H9 (cell line): ENCODE measurements around the gene SULT2B1. TPM values are rescaled to one million over a fixed set of nuclear protein-coding genes. Genes with fewer than 3 reads are reported as not detected.

Source experiments
- DNase-seq: peaks from one replicate; pipeline ENCODE4 v3.0.0-alpha.2; 2017
- H2AFZ ChIP-seq: one replicate; pipeline ENCODE4 v1.6.1; 2013; ENCODE audit warnings: mild to moderate bottlenecking, low read length, control low read depth, moderate library complexity
- H2AK5ac ChIP-seq: 2 replicates; pipeline ENCODE4 v1.6.1; 2013; ENCODE audit warnings: low read length, control low read depth, mixed read lengths; ENCODE audit not compliant: insufficient read length
- H2BK120ac ChIP-seq: one replicate; pipeline ENCODE4 v1.6.1; 2013; ENCODE audit warnings: low read depth, mild to moderate bottlenecking, low read length, control low read depth, inconsistent platforms; ENCODE audit not compliant: poor library complexity, severe bottlenecking
- H2BK12ac ChIP-seq: 2 replicates; pipeline ENCODE4 v1.6.1; 2013; ENCODE audit warnings: low read length, control low read depth, mixed read lengths, low read depth; ENCODE audit not compliant: insufficient read length
- H2BK15ac ChIP-seq: 2 replicates; pipeline ENCODE4 v1.6.1; 2013; ENCODE audit warnings: low read depth, low read length, control low read depth
- H2BK20ac ChIP-seq: one replicate; pipeline ENCODE4 v1.6.1; 2013; ENCODE audit warnings: low read depth, mild to moderate bottlenecking, low read length, control low read depth, inconsistent platforms; ENCODE audit not compliant: poor library complexity, severe bottlenecking
- H2BK5ac ChIP-seq: 2 replicates; pipeline ENCODE4 v1.6.1; 2013; ENCODE audit warnings: low read length, control low read depth, mixed read lengths; ENCODE audit not compliant: insufficient read length
- H3K14ac ChIP-seq: 2 replicates; pipeline ENCODE4 v1.6.1; 2013; ENCODE audit warnings: low read length, control low read depth; ENCODE audit not compliant: insufficient read depth
- H3K18ac ChIP-seq: 2 replicates; pipeline ENCODE4 v1.6.1; 2013; ENCODE audit warnings: low read depth, mild to moderate bottlenecking, mixed read lengths, low read length, control low read depth; ENCODE audit not compliant: insufficient read length
- H3K23ac ChIP-seq: 2 replicates; pipeline ENCODE4 v1.6.1; 2013; ENCODE audit warnings: low read length, control low read depth, mixed read lengths, low read depth; ENCODE audit not compliant: insufficient read length
- H3K23me2 ChIP-seq: 2 replicates; pipeline ENCODE4 v1.6.1; 2013; ENCODE audit warnings: low read depth, mild to moderate bottlenecking, mixed read lengths, low read length, control low read depth; ENCODE audit not compliant: insufficient read length, poor library complexity, severe bottlenecking
- H3K27ac ChIP-seq: 2 replicates; pipeline ENCODE4 v1.5.1; 2013; ENCODE audit warnings: low read length, control low read depth, mixed read lengths, low read depth; ENCODE audit not compliant: insufficient read length
- H3K27me3 ChIP-seq: 2 replicates; pipeline ENCODE4 v1.6.1; 2013; ENCODE audit warnings: low read length, control low read depth, inconsistent platforms; ENCODE audit not compliant: insufficient read depth
- H3K4ac ChIP-seq: 2 replicates; pipeline ENCODE4 v1.6.1; 2013; ENCODE audit warnings: low read depth, mild to moderate bottlenecking, control low read depth, inconsistent platforms, low read length, moderate library complexity
- H3K4me1 ChIP-seq: 2 replicates; pipeline ENCODE4 v1.6.1; 2013; ENCODE audit warnings: low read length, control low read depth, inconsistent platforms; ENCODE audit not compliant: insufficient read depth
- H3K4me2 ChIP-seq: 2 replicates; pipeline ENCODE4 v1.6.1; 2013; ENCODE audit warnings: low read length, control low read depth, mixed read lengths; ENCODE audit not compliant: insufficient read length, insufficient read depth
- H3K56ac ChIP-seq: 2 replicates; pipeline ENCODE4 v1.6.1; 2013; ENCODE audit warnings: low read depth, mild to moderate bottlenecking, mixed read lengths, low read length, control low read depth; ENCODE audit not compliant: insufficient read length
- H3K79me1 ChIP-seq: 2 replicates; pipeline ENCODE4 v1.6.1; 2013; ENCODE audit warnings: low read depth, mild to moderate bottlenecking, moderate library complexity, low read length, control low read depth, inconsistent platforms; ENCODE audit not compliant: insufficient read depth, poor library complexity, severe bottlenecking
- H3K79me2 ChIP-seq: 2 replicates; pipeline ENCODE4 v1.6.1; 2013; ENCODE audit warnings: low read length, control low read depth, inconsistent platforms; ENCODE audit not compliant: insufficient read depth
- H3K9ac ChIP-seq: 2 replicates; pipeline ENCODE4 v1.6.1; 2013; ENCODE audit warnings: low read length, control low read depth, mixed read lengths; ENCODE audit not compliant: insufficient read length; ENCODE audit errors: extremely low read depth
- H3K9me3 ChIP-seq: one replicate; pipeline ENCODE4 v1.6.1; 2013; ENCODE audit warnings: low read depth, low read length, inconsistent platforms; ENCODE audit not compliant: control insufficient read depth
- H3T11ph ChIP-seq: one replicate; pipeline ENCODE4 v1.6.1; 2013; ENCODE audit warnings: mild to moderate bottlenecking, low read length, control low read depth, inconsistent platforms
- H4K20me1 ChIP-seq: one replicate; pipeline ENCODE4 v1.6.1; 2013; ENCODE audit not compliant: control insufficient read depth, insufficient read length, insufficient read depth
- H4K5ac ChIP-seq: 2 replicates; pipeline ENCODE4 v1.6.1; 2013; ENCODE audit warnings: low read depth, mild to moderate bottlenecking, mixed read lengths, low read length, control low read depth; ENCODE audit not compliant: insufficient read length
- H4K8ac ChIP-seq: replicated peaks from 2 replicates; pipeline ENCODE4 v1.6.1; 2013; ENCODE audit warnings: low read length, control low read depth, mixed read lengths, low read depth; ENCODE audit not compliant: insufficient read length
- H4K91ac ChIP-seq: 2 replicates; pipeline ENCODE4 v1.6.1; 2013; ENCODE audit warnings: low read depth, mild to moderate bottlenecking, moderate library complexity, mixed read lengths, low read length, control low read depth; ENCODE audit not compliant: insufficient read length
- H3K27ac Mint-ChIP-seq, 3 experiments: 2 replicates in 2 of 3; 3 replicates in 1 of 3; pipeline ENCODE4 v1.8.0; 2020 to 2021; ENCODE audit warnings: mixed read lengths in 3 of 3, mild to moderate bottlenecking in 1 of 3, moderate library complexity in 1 of 3
- H3K27me3 Mint-ChIP-seq: 2 replicates; pipeline ENCODE4 v1.8.0; 2021; ENCODE audit warnings: low read depth, mild to moderate bottlenecking, moderate library complexity, mixed read lengths
- H3K36me3 Mint-ChIP-seq, 3 experiments: 2 replicates in 2 of 3; 3 replicates in 1 of 3; pipeline ENCODE4 v1.8.0; 2020 to 2021; ENCODE audit warnings: low read depth in 3 of 3, mixed read lengths in 3 of 3; ENCODE audit not compliant: insufficient read depth in 1 of 3
- H3K4me1 Mint-ChIP-seq, 2 experiments: 2 replicates each; pipeline ENCODE4 v1.8.0; 2020; ENCODE audit warnings: mixed read lengths in 2 of 2
- H3K4me3 Mint-ChIP-seq, 2 experiments: 2 replicates in 1 of 2; 3 replicates in 1 of 2; pipeline ENCODE4 v1.8.0; 2020 to 2021; ENCODE audit warnings: mild to moderate bottlenecking in 2 of 2, mixed read lengths in 2 of 2, moderate library complexity in 1 of 2
- H3K9me3 Mint-ChIP-seq, 2 experiments: 2 replicates in 1 of 2; 3 replicates in 1 of 2; pipeline ENCODE4 v1.8.0; 2020; ENCODE audit warnings: mild to moderate bottlenecking in 2 of 2, mixed read lengths in 2 of 2, moderate library complexity in 1 of 2
- CTCF ChIP-seq: fragments of 200-600 bp; sonication (generic); conservative IDR thresholded peaks from 3 replicates; pipeline ENCODE4 v1.8.0; 2021; ENCODE audit warnings: antibody characterized with exemption, mild to moderate bottlenecking
- WGBS: extraction: QIAGEN DNeasy Blood & Tissue Kit; methylation state at CpG from one replicate; pipeline ENCODE4 v1.1.7; 2013; ENCODE audit warnings: missing lambda C conversion rate, low lambda C conversion rate, mixed read lengths; ENCODE audit not compliant: insufficient read length; ENCODE audit errors: extremely low coverage; 5-methylcytosine and 5-hydroxymethylcytosine counted together
- total RNA-seq: library from RNA; stranded (reverse); gene quantifications from 2 replicates; pipeline ENCODE4 v1.2.1, GENCODE V29; 2021

Gene SULT2B1
- total RNA-seq, 1 experiment from 2014 or later = 1.7 TPM

- peak overlapping the region; percentile 86 to 88 for H3K4me3 Mint-ChIP-seq
These were observed 71.6 kb downstream of the SULT2B1 start for GRCh38 chr19:48623556-48624066.

More at GRCh38 chr19:48623556-48624066, 71.6 kb downstream of the SULT2B1 start:
- no peaks in the 10 kb centered on the region for H3K9me3 ChIP-seq
- H3K9me3 Mint-ChIP-seq = no peaks in the 10 kb centered on the region; a peak in 1 of 5 replicates
- no peak overlapping the region for H3T11ph ChIP-seq
- H3K27ac Mint-ChIP-seq = peak overlapping the region; percentile 96 to 98 (median 97)
- WGBS = no CpG with 5 or more reads among the region's 8 CpGs
- H3K14ac ChIP-seq = peak overlapping the region; percentile 66; the same call in 1 of the 2 replicates
- H2BK5ac ChIP-seq = no peak overlapping the region
- no peaks in the 10 kb centered on the region for H3K27me3 Mint-ChIP-seq
- H3K27ac ChIP-seq = peak overlapping the region; percentile 64
- H3K23ac ChIP-seq = no peak overlapping the region
- peak overlapping the region; percentile 64 for H3K18ac ChIP-seq
- no peak overlapping the region for H4K91ac ChIP-seq
- peak overlapping the region; percentile 24 for H4K8ac ChIP-seq
- no peak overlapping the region for H2AFZ ChIP-seq
- no peaks in the 10 kb centered on the region for H4K20me1 ChIP-seq
- H2BK12ac ChIP-seq = peak overlapping the region; percentile 24
- peaks cover 13% of the 10 kb centered on the region for H3K23me2 ChIP-seq
- peaks cover 8 to 26% (median 23%) of the 10 kb centered on the region in 3 experiments for H3K36me3 Mint-ChIP-seq
- peak overlapping the region; percentile 88 for H3K4me2 ChIP-seq
- peak overlapping the region; percentile 81 for H3K9ac ChIP-seq
- no peak for DNase-seq
- H3K56ac ChIP-seq = no peak overlapping the region
- no peak overlapping the region for H2BK120ac ChIP-seq
- H3K4me1 Mint-ChIP-seq = peaks cover 31 to 33% of the 10 kb centered on the region in 2 experiments
- TF ChIP-seq CTCF = no peak
- no peak overlapping the region for H2AK5ac ChIP-seq
- no peak overlapping the region for H2BK20ac ChIP-seq
- H3K4ac ChIP-seq = no peak overlapping the region; the same call in 1 of the 2 replicates
- H3K27me3 ChIP-seq = no peaks in the 10 kb centered on the region
- peaks cover 3% of the 10 kb centered on the region; the same call in 1 of the 2 replicates for H3K4me1 ChIP-seq
- H3K79me2 ChIP-seq = peaks cover 7% of the 10 kb centered on the region
- no peaks in the 10 kb centered on the region for H3K79me1 ChIP-seq
- no peak overlapping the region for H2BK15ac ChIP-seq
- H4K5ac ChIP-seq = peak overlapping the region; percentile 20
